A549 (cell line): ENCODE results near the gene LSP1.

ENCODE experiments used
- CEBPB ChIP-seq, 2 experiments: fragments of >200 bp in 1 of 2; sonication (Bioruptor Twin) in 1 of 2; formaldehyde crosslinking in 1 of 2; IDR thresholded peaks; 2 replicates each; pipeline ENCODE4 v1.6.1; 2012 to 2016
- CHD2 ChIP-seq: fragments of 150-350 bp; IDR thresholded peaks from 2 replicates; pipeline ENCODE4 v1.6.1; 2014; ENCODE audit warnings: low read length; ENCODE audit not compliant: partially characterized antibody
- CTCF ChIP-seq: fragments of >200 bp; sonication (Bioruptor Twin); formaldehyde crosslinking; IDR thresholded peaks from 3 replicates; pipeline ENCODE4 v1.5.1; 2016
- HES2 ChIP-seq: fragments of >200 bp; sonication (Bioruptor Twin); formaldehyde crosslinking; IDR thresholded peaks from 2 replicates; pipeline ENCODE4 v1.6.1; 2016
- MAFK ChIP-seq: fragments of 450-650 bp; IDR thresholded peaks from 2 replicates; pipeline ENCODE4 v1.6.1; 2014; ENCODE audit not compliant: partially characterized antibody
- MYC ChIP-seq: IDR thresholded peaks from 2 replicates; pipeline ENCODE4 v1.6.1; 2012; ENCODE audit warnings: mild to moderate bottlenecking, inconsistent platforms, low read length, improper control_type of control experiment, borderline replicate concordance
- PHF8 ChIP-seq: fragments of 200-600 bp; sonication (generic); IDR thresholded peaks from 2 replicates; pipeline ENCODE4 v1.6.1; 2016; ENCODE audit warnings: low read depth, mild to moderate bottlenecking, antibody characterized with exemption, moderate library complexity, borderline replicate concordance
- POLR2A ChIP-seq: IDR thresholded peaks from 2 replicates; pipeline ENCODE4 v1.6.1; 2012; ENCODE audit warnings: mild to moderate bottlenecking, low read length
- POLR2AphosphoS2 ChIP-seq: conservative IDR thresholded peaks from 2 replicates; pipeline ENCODE4 v1.6.1; 2012; ENCODE audit warnings: low read length, improper control_type of control experiment, inconsistent platforms
- RAD21 ChIP-seq, 2 experiments: fragments of >200 bp in 1 of 2; sonication (Bioruptor Twin) in 1 of 2; formaldehyde crosslinking in 1 of 2; IDR thresholded peaks in 1 of 2; conservative IDR thresholded peaks in 1 of 2; 2 replicates in 1 of 2; 3 replicates in 1 of 2; pipeline ENCODE4 v1.6.1; 2012 to 2018; ENCODE audit warnings: inconsistent platforms in 1 of 2
- RNF2 ChIP-seq: fragments of 200-600 bp; sonication (generic); IDR thresholded peaks from 2 replicates; pipeline ENCODE4 v1.6.1; 2016; ENCODE audit warnings: low read depth, mild to moderate bottlenecking, antibody characterized with exemption, moderate library complexity, borderline replicate concordance
- SMC3 ChIP-seq: fragments of >200 bp; sonication (Bioruptor Twin); formaldehyde crosslinking; IDR thresholded peaks from 3 replicates; pipeline ENCODE4 v1.6.1; 2018; ENCODE audit warnings: inconsistent platforms

DNA sequence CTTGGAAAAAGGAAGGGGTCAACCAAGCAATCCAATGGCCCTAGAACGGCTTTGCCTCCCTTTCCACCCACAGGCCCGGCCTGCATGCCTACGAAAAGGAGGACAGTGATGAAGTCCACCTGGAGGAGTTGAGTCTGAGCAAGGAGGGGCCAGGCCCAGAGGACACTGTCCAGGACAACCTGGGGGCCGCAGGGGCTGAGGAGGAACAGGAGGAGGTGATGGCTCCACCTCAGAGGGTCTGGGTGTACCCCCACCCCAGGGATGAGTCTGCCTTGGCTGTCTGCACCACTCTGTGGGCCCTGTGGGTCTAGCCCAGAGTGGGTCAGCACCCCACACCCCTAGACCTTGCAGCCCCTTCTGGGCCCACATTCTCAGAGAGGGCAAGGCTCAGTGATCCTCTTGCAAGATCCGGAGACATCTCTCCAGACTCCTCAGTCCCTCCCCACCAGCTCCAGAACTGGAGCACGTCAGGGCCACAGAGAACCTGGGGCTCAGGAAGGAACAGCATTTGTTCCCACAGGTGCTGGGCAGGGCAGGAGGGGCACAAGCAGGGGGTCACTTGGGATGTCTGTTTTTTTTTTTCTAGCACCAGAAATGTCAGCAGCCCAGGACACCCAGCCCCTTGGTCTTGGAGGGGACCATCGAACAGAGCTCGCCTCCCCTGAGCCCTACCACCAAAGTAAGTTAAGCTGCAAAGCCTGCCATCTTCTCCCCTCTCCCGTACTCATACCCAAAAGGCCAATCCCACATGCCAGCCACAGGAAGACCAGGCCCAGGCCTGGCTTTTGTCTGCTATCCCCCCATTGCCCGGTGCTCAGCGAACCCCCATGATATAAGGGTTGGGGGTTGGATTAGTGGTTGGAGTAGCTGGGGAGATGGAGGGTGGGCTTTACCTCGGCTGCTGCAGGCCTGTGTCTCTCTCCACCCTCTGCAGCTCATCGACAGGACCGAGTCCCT, 30.7 kb downstream of the LSP1 start:
- TF ChIP-seq SMC3 (no peak), RAD21 (conservative IDR thresholded peaks at IDR 0.05 in 1 of 2, IDR thresholded peaks at IDR 0.05 in 1 of 2) (no peak), POLR2A (no peak), CTCF (no peak), RNF2 (no peak), PHF8 (no peak), HES2 (no peak), CEBPB (IDR thresholded peaks at IDR 0.05) (no peak), CHD2 (no peak), POLR2AphosphoS2 (no peak), MAFK (no peak), MYC (no peak)
